ENCODE data around the gene ADRA2B.

ADRA2B gene

DNA sequence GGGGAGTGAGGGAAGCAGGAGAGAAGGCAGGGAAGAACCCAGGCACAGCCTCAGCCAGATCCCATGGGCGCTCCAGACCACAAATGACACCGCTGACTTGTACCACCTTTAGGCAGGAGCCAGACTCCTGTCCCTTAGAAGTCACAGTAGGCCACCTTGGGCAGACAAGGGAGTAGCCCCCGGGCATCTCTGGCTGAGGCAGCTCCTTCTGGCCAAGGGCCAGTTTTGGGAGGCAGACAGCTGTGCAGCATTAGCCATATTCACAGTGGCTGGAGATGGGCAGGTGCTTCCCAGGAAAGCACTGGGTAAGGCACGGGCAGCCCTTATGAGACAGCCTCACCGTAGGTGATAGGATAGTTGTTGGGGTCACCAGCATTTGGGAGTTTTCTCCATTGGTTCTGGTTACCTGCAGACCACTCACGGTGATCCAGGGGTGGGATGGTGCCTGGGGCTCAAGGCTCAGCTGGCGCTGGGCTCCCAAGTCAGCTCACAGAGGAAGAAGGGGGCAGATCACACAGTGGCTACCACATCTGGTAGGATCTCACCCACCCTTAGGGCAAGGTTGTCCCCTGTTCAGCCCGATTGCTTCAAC, 19.9 kb upstream of the ADRA2B start:
- DNase-seq, result peak in 1 of 2 donors; percentile 33

GRCh38 chr2:96135621-96136020, 19.2 kb upstream of the ADRA2B start:
- peak in 1 of 2 donors; percentile 18 for DNase-seq

DNA sequence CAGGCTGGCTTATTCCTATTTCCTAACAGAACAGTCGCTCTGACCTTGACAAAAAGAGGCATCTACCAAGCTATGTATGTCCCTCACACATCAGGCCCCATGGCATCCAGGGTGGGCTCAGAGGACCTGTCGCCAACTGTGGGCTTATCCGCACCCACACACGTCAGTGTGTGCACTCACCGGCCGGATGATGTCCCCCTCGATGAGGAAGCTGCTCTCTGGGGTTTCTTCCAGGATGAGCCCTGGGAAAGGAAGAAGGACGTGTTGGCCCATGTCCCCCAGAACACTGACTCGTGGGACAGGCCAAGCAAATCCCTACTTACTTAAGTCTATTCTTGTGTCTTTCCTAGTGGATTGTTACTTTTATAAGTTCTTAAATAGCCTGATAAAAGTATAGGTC, 18.8 kb upstream of the ADRA2B start:
- DNase-seq, result peak in 1 of 2 donors; percentile 16

DNA sequence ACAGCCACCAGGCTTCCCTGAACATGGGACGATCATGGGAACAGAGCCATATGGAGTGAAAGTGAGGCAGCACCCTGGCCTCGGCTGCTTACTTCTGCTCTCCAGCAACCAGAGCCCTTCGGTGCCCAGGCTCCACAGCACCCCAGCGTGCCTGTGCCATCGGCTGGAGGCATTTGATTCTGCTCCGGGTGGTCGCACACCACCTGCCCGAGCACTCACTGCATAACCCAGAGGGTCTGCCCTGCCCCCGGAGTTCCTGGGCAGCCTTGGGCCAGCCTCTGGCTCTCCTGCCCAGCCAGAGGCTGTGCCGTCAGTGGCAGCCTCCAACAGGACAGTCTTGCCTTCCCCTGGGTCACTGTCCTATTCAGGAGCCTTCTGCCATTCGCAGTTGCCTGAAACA, 18.1 kb upstream of the ADRA2B start:
- DNase-seq, result no peak

- peak in 1 of 2 donors; percentile 15 for DNase-seq
Measured at GRCh38 chr2:96131813-96132745, 15.7 kb upstream of the ADRA2B start.

DNA sequence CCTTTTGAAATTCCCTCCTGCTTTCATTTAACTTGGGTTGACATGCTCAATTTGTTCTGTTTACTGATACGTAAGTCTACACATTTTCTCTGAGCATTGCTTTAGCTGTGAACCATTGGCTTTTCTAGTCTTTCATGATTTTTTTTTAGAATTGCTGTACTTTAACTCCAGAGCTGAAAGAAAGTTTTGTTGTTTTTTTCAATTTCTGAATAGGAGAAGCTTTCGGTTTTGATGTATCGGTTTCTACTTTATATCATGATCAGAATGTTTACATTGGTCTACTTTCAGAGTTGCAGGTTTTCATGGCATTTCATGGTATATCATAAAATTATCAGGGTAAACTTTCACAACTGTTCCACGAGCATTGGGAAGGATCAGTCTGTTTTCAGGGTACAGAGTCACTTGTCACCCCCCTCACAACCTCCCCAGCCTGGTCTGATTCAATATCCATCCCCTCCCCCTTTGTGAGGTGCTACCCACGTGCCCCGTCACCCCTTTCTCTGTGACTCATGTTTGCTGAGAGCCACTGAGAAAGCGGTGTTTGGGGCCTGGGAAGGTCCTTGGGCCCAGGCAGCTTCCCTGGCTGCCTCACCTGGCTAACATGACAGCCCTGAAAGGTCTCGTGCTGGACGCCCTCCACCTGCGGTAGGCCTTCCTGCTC, 14.9 kb upstream of the ADRA2B start:
- DNase-seq, result peak in 1 of 2 donors; percentile 34

- DNase-seq, result peak in 1 of 2 donors; percentile 2
Measured at GRCh38 chr2:96130483-96130882, 14.1 kb upstream of the ADRA2B start.

- DNase-seq, result no peak
Measured at GRCh38 chr2:96129528-96130120, 13.3 kb upstream of the ADRA2B start.

DNA sequence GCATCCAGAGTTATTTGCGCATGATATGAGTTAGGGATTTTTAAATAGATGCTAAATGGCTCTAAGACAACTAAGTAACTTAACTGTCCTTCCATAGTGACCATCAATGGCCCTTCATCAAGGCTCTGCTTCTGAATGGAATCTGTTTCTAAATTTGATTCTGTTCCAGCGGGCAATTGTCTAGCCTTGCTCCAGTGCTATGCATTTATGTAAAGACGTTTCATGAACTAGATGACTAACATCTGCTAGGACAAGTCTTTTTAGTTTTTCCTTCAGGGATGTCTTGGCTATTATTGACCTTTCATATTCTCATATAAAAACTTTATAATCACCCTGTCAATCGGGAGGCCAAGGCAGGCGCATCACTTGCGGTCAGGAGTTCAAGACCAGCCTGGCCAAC, 12.1 kb upstream of the ADRA2B start:
- no peak for DNase-seq

GRCh38 chr2:96124406-96125265, 8.3 kb upstream of the ADRA2B start:
- DNase-seq, result no peak

- DNase-seq, result no peak
Measured at GRCh38 chr2:96123936-96124335, 7.6 kb upstream of the ADRA2B start.

- no peak for DNase-seq
Measured at GRCh38 chr2:96123290-96123689, 6.9 kb upstream of the ADRA2B start.

DNA sequence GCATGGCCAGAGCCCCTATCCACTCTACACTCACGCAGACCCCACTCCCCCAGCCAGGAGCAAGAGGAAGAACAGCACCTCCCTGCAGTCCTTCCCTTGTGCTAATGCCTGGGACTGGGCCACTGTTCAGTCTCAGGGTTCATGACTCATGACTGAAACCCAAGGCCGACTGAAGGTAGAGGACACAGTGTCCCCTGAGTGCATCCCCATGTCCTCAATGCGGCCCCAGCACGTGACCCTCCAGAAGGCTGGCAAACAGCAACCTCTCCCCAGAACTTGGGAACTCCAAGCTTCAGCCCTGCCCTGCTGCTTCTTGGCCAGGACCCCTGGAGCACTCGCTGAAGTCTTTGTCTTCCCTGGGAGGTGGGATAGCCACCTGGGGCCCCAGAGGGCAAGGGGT, 6.0 kb upstream of the ADRA2B start:
- DNase-seq, result no peak

GRCh38 chr2:96121414-96121813, 5.0 kb upstream of the ADRA2B start:
- DNase-seq, result no peak

DNA sequence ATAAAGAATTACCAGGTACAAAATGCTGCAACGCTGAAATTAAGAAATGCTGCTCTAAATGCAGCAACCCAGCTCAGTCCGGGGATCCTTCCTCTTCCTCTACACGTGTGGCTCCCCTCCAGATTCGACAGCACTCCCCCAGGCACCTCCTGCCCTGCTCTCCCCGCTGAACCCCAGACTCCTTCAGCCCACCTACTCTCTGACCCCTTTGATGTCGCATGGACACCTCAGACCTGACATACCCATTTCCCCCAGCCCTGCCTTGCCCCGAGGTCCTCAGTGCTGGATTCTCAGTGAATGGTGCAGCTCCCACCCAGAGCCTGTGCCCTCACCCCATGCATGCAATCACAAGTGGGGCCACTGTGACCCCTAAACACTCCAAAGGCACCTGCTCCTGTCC, 4.6 kb upstream of the ADRA2B start:
- no peak for DNase-seq

DNA sequence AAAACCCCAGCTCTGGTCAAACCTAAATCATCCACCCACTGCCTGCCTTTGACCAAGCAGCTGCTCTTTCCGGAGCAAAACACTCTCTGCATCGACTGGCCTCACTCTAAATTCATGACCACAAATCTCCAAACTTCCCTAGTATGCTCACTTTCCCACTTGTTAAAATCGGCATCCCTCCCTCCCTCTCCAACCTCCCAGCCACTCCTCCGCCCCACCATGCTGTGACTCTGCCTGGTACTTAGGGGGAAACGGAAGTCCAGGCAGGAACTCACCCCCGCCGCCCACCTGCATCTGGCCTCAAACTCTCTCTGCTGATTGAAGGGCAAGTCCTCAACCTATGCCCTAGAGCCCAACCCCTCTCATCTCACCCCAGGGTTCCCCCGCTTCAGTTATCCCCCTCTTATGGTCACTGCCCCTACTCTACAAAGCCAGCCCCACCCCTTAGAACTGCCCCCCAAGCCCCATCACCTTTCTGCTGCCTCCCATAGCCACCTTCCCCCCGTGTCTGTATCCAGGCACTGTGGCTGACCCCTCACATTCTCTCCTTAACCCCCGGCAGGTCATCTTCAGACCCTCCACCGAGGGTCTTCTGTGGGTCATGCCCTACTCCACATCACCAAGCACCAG, 3.8 kb upstream of the ADRA2B start:
- no peak for DNase-seq

GRCh38 chr2:96119389-96119751, 3.0 kb upstream of the ADRA2B start:
- DNase-seq, result no peak

DNA sequence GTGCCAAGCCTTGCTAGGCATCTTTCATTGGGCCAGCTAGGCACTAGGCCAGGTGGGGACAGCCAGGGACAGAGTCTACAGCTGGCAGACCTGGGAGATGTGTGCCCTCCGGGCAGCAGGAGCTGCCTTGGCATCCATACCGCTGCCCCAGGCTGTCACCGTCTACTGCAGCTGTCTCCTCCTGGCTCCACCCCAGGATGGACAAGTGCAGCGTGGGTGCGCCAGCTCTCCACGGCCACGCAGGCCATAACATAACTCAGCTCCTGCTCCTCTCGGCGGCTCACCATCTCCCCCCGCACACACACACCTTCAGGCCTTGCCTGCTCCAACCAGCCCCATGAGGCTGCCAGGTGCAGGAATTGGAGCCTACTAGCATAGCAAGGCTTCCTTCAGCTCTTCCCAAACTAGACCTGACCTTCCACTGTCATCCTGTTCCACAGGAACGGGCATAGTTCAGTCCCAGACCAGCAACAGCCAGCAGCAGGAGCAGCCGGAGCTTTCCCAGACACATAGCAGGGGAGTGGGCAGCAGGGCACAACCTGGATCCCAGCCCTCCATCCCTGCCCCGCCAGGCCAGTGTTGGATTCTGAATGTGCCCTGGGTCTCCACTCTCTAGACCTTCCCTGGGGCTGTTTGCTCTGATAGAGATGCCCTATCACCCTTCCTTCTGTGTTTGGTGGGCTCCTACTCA, 2.5 kb upstream of the ADRA2B start:
- DNase-seq, result no peak

DNA sequence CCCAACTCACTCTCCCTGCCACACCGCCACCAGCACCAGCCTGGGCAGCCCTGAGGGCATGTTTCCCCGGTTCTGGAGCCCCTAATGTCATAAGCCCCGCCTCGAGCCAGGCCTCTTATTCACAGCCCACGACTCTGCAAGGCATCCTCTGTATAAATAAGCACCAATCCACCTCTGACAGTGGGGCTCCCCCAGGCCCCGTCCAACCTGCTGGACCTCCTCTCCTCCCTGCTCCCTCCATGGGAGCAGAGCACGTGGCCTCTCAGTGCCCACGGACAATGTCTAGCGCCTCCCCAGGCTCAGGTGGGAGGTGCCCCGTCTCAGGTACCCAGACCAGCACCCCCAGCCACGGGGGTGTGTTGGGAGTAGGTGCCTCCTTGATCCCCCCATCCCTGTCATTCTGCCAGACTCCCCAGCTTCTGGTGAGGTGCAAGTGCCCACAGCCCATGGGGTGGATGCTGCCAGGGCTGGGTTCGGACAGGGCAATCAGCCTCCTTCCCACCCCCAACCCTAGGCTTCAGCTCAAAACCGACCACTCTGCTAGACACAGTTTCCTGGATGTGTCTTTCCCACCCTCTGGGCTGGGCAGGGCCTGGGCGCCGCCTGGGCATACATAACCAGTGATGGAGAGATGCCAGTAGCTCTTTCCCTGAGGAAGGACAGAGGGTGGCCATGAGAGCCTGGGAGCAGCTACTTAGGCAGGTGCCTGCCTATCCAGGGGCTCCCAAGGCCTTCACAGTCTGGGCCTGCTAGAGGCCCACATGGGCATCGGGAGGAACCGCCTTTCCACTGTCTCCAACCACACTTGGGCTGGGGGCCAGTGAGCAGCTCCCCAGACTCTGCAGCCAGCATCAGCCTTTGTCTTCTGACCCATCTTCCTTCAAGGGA, 1.6 kb upstream of the ADRA2B start:
- DNase-seq, result no peak

- peak; percentile 61 to 63 for DNase-seq
Measured at GRCh38 chr2:96116879-96117533, 635 bp upstream of the ADRA2B start.
